Cerebellar cortex (tissue), 1 donor: ENCODE data around the gene KLF14.
"Not testable (repeated sequence)": the region's sequence is repeated elsewhere in the genome, so short reads cannot be mapped to it uniquely, and the experiment has no call there.

Experiments
- DNase-seq: peaks from one replicate; pipeline ENCODE4 v3.0.0-alpha.2; 2015; ENCODE audit warnings: low spot score

KLF14 gene

GRCh38 chr7:130733931-130734814, at the start of gene KLF14:
TSS of gene KLF14 (minus strand) at chr7:130734207. CDS start at chr7:130734033, 174 bp downstream.
- DNase-seq, result no peak

- no peak for DNase-seq
Measured at GRCh38 chr7:130781346-130781745, 47.3 kb upstream of the KLF14 start.

- DNase-seq, result no peak
Measured at GRCh38 chr7:130777426-130777825, 43.4 kb upstream of the KLF14 start.

GRCh38 chr7:130772456-130772855, 38.4 kb upstream of the KLF14 start:
- DNase-seq, result not testable (repeated sequence)

- DNase-seq, result no peak
Measured at GRCh38 chr7:130768854-130769253, 34.8 kb upstream of the KLF14 start.

GRCh38 chr7:130764569-130764968, 30.6 kb upstream of the KLF14 start:
- DNase-seq, result not testable (repeated sequence)

GRCh38 chr7:130758429-130759056, 24.5 kb upstream of the KLF14 start:
- peak; percentile 63 for DNase-seq

GRCh38 chr7:130756316-130756715, 22.3 kb upstream of the KLF14 start:
- DNase-seq, result no peak

GRCh38 chr7:130752424-130752823, 18.4 kb upstream of the KLF14 start:
- DNase-seq, result no peak

- DNase-seq, result no peak
Measured at GRCh38 chr7:130750755-130751154, 16.7 kb upstream of the KLF14 start.

- DNase-seq, result no peak
Measured at GRCh38 chr7:130748531-130749389, 14.8 kb upstream of the KLF14 start.

GRCh38 chr7:130741331-130741995, 7.5 kb upstream of the KLF14 start:
- DNase-seq, result no peak

GRCh38 chr7:130740606-130741005, 6.6 kb upstream of the KLF14 start:
- no peak for DNase-seq

GRCh38 chr7:130736298-130736900, 2.4 kb upstream of the KLF14 start:
- no peak for DNase-seq

- no peak for DNase-seq
Measured at GRCh38 chr7:130734815-130735716, 1.1 kb upstream of the KLF14 start.

- no peak for DNase-seq
Measured at GRCh38 chr7:130732980-130733930, 752 bp downstream of the KLF14 start.

- DNase-seq, result no peak
Measured at GRCh38 chr7:130723784-130724183, 10.2 kb downstream of the KLF14 start.

- peak; percentile 74 for DNase-seq
Measured at GRCh38 chr7:130721486-130722277, 12.3 kb downstream of the KLF14 start.
